GM06990 (cell line): ENCODE measurements around the gene LYPLAL1.

Experiments
- DNase-seq: peaks from one replicate; pipeline ENCODE4 v3.0.0-alpha.2; 2011; ENCODE audit not compliant: insufficient read length; ENCODE audit errors: extremely low read depth
- H3K27me3 ChIP-seq: replicated peaks from 2 replicates; pipeline ENCODE4 v1.6.0; 2011; ENCODE audit warnings: low read length; ENCODE audit not compliant: control insufficient read depth, insufficient read depth
- H3K36me3 ChIP-seq: 2 replicates; pipeline ENCODE4 v1.5.1; 2011; ENCODE audit warnings: low read length; ENCODE audit not compliant: control insufficient read depth, insufficient read depth
- H3K4me3 ChIP-seq: replicated peaks from 2 replicates; pipeline ENCODE4 v1.5.1; 2011; ENCODE audit warnings: low read depth, mild to moderate bottlenecking, control low read depth, low read length
- CTCF ChIP-seq: IDR thresholded peaks from 2 replicates; pipeline ENCODE4 v1.5.1; 2011; ENCODE audit warnings: low read length, control low read depth, mild to moderate bottlenecking, inconsistent platforms; ENCODE audit not compliant: insufficient read depth, poor library complexity, severe bottlenecking

LYPLAL1 gene

GRCh38 chr1:219161371-219161770 is 12.3 kb upstream of the LYPLAL1 start:
- Histone ChIP-seq H3K4me3 (no peak overlapping the region), H3K27me3 (no peaks in the 10 kb centered on the region), H3K36me3 (no peaks in the 10 kb centered on the region)
- no peak for TF ChIP-seq CTCF
- DNase-seq: no peak

- no peak for DNase-seq
- TF ChIP-seq CTCF: no peak
- H3K4me3 ChIP-seq: no peak overlapping the region
- H3K27me3 ChIP-seq: no peaks in the 10 kb centered on the region
- no peaks in the 10 kb centered on the region for H3K36me3 ChIP-seq
Measured at GRCh38 chr1:219163401-219163954, 10.2 kb upstream of the LYPLAL1 start.

GRCh38 chr1:219171192-219171935 is 2.3 kb upstream of the LYPLAL1 start:
- no peak for TF ChIP-seq CTCF
- Histone ChIP-seq H3K36me3 (no peaks in the 10 kb centered on the region), H3K27me3 (no peaks in the 10 kb centered on the region), H3K4me3 (no peak overlapping the region)
- no peak for DNase-seq

- TF ChIP-seq CTCF: no peak
- Histone ChIP-seq H3K36me3 (no peaks in the 10 kb centered on the region), H3K4me3 (no peak overlapping the region; the same call in 1 of the 2 replicates), H3K27me3 (no peaks in the 10 kb centered on the region)
- no peak for DNase-seq
Measured at GRCh38 chr1:219172821-219173220, 857 bp upstream of the LYPLAL1 start.

GRCh38 chr1:219173434-219173757 is 282 bp upstream of the LYPLAL1 start:
- H3K27me3 ChIP-seq: no peaks in the 10 kb centered on the region
- no peak for DNase-seq
- H3K4me3 ChIP-seq: peak overlapping the region; percentile 64
- H3K36me3 ChIP-seq: no peaks in the 10 kb centered on the region
- no peak for TF ChIP-seq CTCF
